OCI-LY1 (cell line): ENCODE results near the gene GPRIN2.

Experiments
- H2AFZ ChIP-seq: fragments of 200-600 bp; sonication (generic), shearing (Covaris generic); 2 replicates; pipeline ENCODE4 v1.6.0; 2014; ENCODE audit warnings: antibody characterized with exemption, mild to moderate bottlenecking, low read length
- H3F3A ChIP-seq: fragments of 200-600 bp; sonication (generic), shearing (Covaris generic); 2 replicates; pipeline ENCODE4 v1.6.0; 2014; ENCODE audit warnings: mild to moderate bottlenecking, antibody characterized with exemption, low read length, moderate library complexity; ENCODE audit not compliant: insufficient read depth
- H3K27ac ChIP-seq: fragments of 200-600 bp; sonication (generic); 2 replicates; pipeline ENCODE4 v1.5.1; 2014; ENCODE audit warnings: low read length, mixed run types, mild to moderate bottlenecking, low read depth; ENCODE audit not compliant: poor library complexity, severe bottlenecking
- H3K27me3 ChIP-seq: fragments of 200-600 bp; sonication (generic); 2 replicates; pipeline ENCODE4 v1.6.0; 2014; ENCODE audit warnings: antibody characterized with exemption, mild to moderate bottlenecking, low read length, moderate library complexity; ENCODE audit not compliant: insufficient read depth
- H3K36me3 ChIP-seq: fragments of 200-600 bp; sonication (generic); 2 replicates; pipeline ENCODE4 v1.6.1; 2014; ENCODE audit warnings: mild to moderate bottlenecking, antibody characterized with exemption, low read length, moderate library complexity, mixed read lengths; ENCODE audit not compliant: insufficient read depth
- H3K4me1 ChIP-seq: fragments of 200-600 bp; sonication (generic); 2 replicates; pipeline ENCODE4 v1.5.1; 2014; ENCODE audit warnings: mild to moderate bottlenecking, low read length, moderate library complexity; ENCODE audit not compliant: insufficient read depth, severe bottlenecking
- H3K4me2 ChIP-seq: fragments of 200-600 bp; sonication (generic), shearing (Covaris generic); 2 replicates; pipeline ENCODE4 v1.6.1; 2014; ENCODE audit warnings: low read length
- H3K4me3 ChIP-seq: fragments of 200-600 bp; sonication (generic); 2 replicates; pipeline ENCODE4 v1.5.1; 2014; ENCODE audit warnings: low read length, low read depth, mild to moderate bottlenecking, mixed read lengths; ENCODE audit not compliant: poor library complexity, severe bottlenecking
- H3K79me2 ChIP-seq: fragments of 200-600 bp; shearing (Covaris generic); 2 replicates; pipeline ENCODE4 v1.6.1; 2016; ENCODE audit warnings: mixed run types, low read length, mixed read lengths; ENCODE audit not compliant: insufficient read depth
- H3K9ac ChIP-seq: fragments of 200-600 bp; sonication (generic), shearing (Covaris generic); 2 replicates; pipeline ENCODE4 v1.6.1; 2014; ENCODE audit warnings: mild to moderate bottlenecking, low read length, mixed read lengths
- H3K9me2 ChIP-seq: fragments of 200-600 bp; sonication (generic), shearing (Covaris generic); 2 replicates; pipeline ENCODE4 v1.6.1; 2014; ENCODE audit warnings: low read depth, mild to moderate bottlenecking, low read length, mixed read lengths
- H3K9me3 ChIP-seq: fragments of 200-600 bp; shearing (Covaris generic); 2 replicates; pipeline ENCODE4 v1.6.1; 2014; ENCODE audit warnings: low read length, mixed read lengths
- H4K20me1 ChIP-seq: fragments of 200-600 bp; sonication (generic), shearing (Covaris generic); 2 replicates; pipeline ENCODE4 v1.6.0; 2016; ENCODE audit warnings: mild to moderate bottlenecking, low read length; ENCODE audit not compliant: insufficient read depth
- CTCF ChIP-seq: fragments of 200-600 bp; sonication (generic), shearing (Covaris generic); IDR thresholded peaks from 2 replicates; pipeline ENCODE4 v1.5.1; 2017; ENCODE audit warnings: mild to moderate bottlenecking, antibody characterized with exemption, low read length, moderate library complexity, mixed read lengths
- EZH2 ChIP-seq: fragments of 200-600 bp; sonication (generic), shearing (Covaris generic); IDR thresholded peaks from 2 replicates; pipeline ENCODE4 v1.8.0; 2017; ENCODE audit warnings: borderline replicate concordance, mixed run types, mild to moderate bottlenecking, antibody characterized with exemption, low read length, moderate library complexity, mixed read lengths

GPRIN2 gene

DNA sequence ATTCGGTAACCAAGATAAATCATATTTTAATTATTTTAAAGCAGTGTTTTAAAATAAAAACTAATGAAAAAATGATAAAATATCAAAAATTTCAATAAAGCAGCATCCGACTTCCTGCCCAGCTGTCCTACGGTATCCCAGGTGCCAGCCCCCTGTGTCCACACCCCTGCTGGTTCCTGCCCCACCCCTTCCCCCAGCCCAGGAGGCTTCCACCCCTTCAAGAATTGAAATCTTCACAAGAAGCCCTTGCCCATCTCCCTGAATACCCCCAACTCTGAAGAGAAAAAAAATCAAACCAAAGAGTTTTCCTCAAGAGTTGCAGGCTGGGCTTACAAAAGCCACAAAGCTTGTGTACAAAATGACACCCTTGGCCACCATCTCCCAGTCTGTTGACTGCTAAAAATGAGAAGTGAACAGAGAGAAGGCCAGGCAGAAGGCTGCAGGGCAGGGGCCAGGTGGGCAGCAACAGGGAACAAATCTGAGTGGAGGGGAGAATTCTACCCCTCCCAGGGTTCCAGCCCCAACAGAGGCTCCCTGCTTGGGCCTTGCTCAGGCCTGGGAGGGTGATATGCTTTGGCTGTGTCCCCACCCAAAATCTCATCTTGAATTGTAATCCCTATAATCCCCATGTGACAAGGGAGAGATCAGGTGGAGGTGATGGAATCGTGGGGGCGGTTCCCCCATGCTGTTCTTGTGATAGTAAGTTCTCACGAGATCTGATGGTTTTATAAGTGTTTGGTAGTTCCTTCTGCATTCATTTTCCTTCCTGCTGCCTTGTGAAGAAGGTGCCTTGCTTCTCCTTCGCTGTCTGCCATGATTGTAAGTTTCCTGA lies 14.5 kb downstream of the GPRIN2 start:
- Histone ChIP-seq H3F3A (no peaks in the 10 kb centered on the region), H3K36me3 (no peaks in the 10 kb centered on the region), H2AFZ (no peak overlapping the region), H3K9me3 (no peaks in the 10 kb centered on the region), H4K20me1 (no peaks in the 10 kb centered on the region), H3K9me2 (no peaks in the 10 kb centered on the region), H3K27ac (no peak overlapping the region), H3K9ac (no peak overlapping the region), H3K27me3 (peaks cover 5% of the 10 kb centered on the region; the same call in 1 of the 2 replicates), H3K79me2 (no peaks in the 10 kb centered on the region), H3K4me2 (no peak overlapping the region), H3K4me1 (no peaks in the 10 kb centered on the region), H3K4me3 (no peak overlapping the region)
- no peak for TF ChIP-seq CTCF
- no peak for TF ChIP-seq EZH2

DNA sequence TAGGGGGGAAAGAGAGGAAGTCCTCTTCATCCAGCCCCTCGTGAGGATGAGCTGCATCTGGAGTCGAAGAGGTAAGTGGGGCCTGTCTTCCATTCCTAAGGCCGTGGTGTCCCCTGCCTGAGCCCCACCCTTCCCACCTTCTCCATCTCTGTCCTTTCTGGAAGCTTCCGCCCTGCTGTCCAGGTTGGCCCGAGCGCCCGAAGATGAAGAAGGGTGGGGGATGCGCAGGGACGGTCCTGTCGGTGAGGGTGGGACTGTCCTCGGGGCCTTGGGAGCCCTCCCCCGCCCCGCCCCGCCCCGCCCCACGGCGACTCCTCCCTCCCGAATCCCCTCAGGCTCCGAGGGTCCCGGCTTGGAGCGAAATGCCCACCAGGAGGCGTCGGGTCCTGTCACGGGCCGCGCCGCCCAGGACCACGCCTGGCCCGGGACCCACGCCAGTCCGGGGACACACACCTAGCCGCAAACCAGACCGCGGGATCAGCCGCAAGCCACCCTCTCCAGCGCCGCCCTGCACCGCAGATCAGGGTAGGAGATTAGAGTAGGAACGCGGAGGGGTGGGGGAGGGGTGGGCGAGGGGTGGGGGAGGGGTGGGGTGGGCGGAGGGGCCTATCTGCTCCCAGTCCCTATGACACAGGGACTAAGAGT lies 15.3 kb downstream of the GPRIN2 start:
- Histone ChIP-seq H3K4me1 (no peaks in the 10 kb centered on the region), H3K4me2 (no peak overlapping the region), H3K27ac (no peak overlapping the region), H3K36me3 (no peaks in the 10 kb centered on the region), H2AFZ (no peak overlapping the region), H3K9me2 (no peaks in the 10 kb centered on the region), H3K27me3 (peaks cover 5% of the 10 kb centered on the region; the same call in 1 of the 2 replicates), H3K4me3 (no peak overlapping the region), H3F3A (no peaks in the 10 kb centered on the region), H4K20me1 (no peaks in the 10 kb centered on the region), H3K9ac (no peak overlapping the region), H3K9me3 (no peaks in the 10 kb centered on the region), H3K79me2 (no peaks in the 10 kb centered on the region)
- TF ChIP-seq EZH2, result no peak
- no peak for TF ChIP-seq CTCF

- Histone ChIP-seq H3K79me2 (no peaks in the 10 kb centered on the region), H3K27me3 (peaks cover 5% of the 10 kb centered on the region; the same call in 1 of the 2 replicates), H3K9ac (no peak overlapping the region), H2AFZ (no peak overlapping the region), H4K20me1 (no peaks in the 10 kb centered on the region), H3K27ac (no peak overlapping the region), H3K4me3 (no peak overlapping the region), H3K4me1 (no peaks in the 10 kb centered on the region), H3F3A (no peaks in the 10 kb centered on the region), H3K36me3 (no peaks in the 10 kb centered on the region), H3K9me2 (no peaks in the 10 kb centered on the region), H3K4me2 (no peak overlapping the region), H3K9me3 (no peaks in the 10 kb centered on the region)
- TF ChIP-seq CTCF, result no peak
- TF ChIP-seq EZH2, result no peak
Observed at GRCh38 chr10:46540412-46541016, 15.9 kb downstream of the GPRIN2 start.
